Adrenal gland (tissue), 12 donors: ENCODE data around the gene SLC12A5. TPM values are rescaled to one million over a fixed set of nuclear protein-coding genes. Genes with fewer than 3 reads are reported as not detected.

Experiments
- DNase-seq, 7 donors: peaks; one replicate each; pipeline ENCODE4 v3.0.0-alpha.2; 2019 to 2020
- H3K27ac ChIP-seq, 5 donors: fragments of 200-600 bp; sonication (generic) in 4 of 5; 1 replicate in 3 of 5; 2 replicates in 2 of 5; pipeline versions ENCODE4 v1.5.1 to v1.8.0; 2016 to 2020; ENCODE audit warnings: mild to moderate bottlenecking in 1 of 5
- H3K27me3 ChIP-seq: fragments of 200-600 bp; 2 replicates; pipeline ENCODE4 v1.8.0; 2021
- H3K36me3 ChIP-seq, 2 donors: fragments of 200-600 bp; replicated peaks in 1 of 2; 1 replicate in 1 of 2; 2 replicates in 1 of 2; pipeline versions ENCODE4 v1.5.1 to v1.8.0; 2018 to 2022
- H3K4me1 ChIP-seq, 2 donors: fragments of 200-600 bp; replicated peaks in 1 of 2; 1 replicate in 1 of 2; 2 replicates in 1 of 2; pipeline versions ENCODE4 v1.5.1 to v1.8.0; 2018 to 2021
- H3K4me3 ChIP-seq, 4 donors: fragments of 200-600 bp; sonication (generic) in 3 of 4; one replicate each; pipeline ENCODE4 v1.5.1; 2016 to 2018
- H3K9me3 ChIP-seq, 3 donors: fragments of 200-600 bp; sonication (generic) in 1 of 3; replicated peaks in 1 of 3; 1 replicate in 2 of 3; 2 replicates in 1 of 3; pipeline versions ENCODE4 v1.5.1 to v1.8.0; 2016 to 2021
- CTCF ChIP-seq, 6 experiments: fragments of 450-650 bp in 4 of 6; fragments of 200-600 bp in 2 of 6; sonication (generic) in 1 of 6; IDR thresholded peaks; 1 replicate in 5 of 6; 2 replicates in 1 of 6; pipeline versions ENCODE4 v1.5.1 to v1.8.0; 2016 to 2021; ENCODE audit warnings: antibody characterized with exemption in 6 of 6, mild to moderate bottlenecking in 2 of 6, moderate library complexity in 1 of 6
- POLR2A ChIP-seq, 2 donors: fragments of 450-650 bp; IDR thresholded peaks; one replicate each; pipeline ENCODE4 v1.6.1; 2017; ENCODE audit warnings: antibody characterized with exemption in 2 of 2, mild to moderate bottlenecking in 2 of 2, moderate library complexity in 1 of 2
- WGBS, 4 donors: extraction: QIAGEN DNeasy Blood & Tissue Kit in 2 of 4; methylation state at CpG; one replicate each; pipeline versions ENCODE4 v1.1.5 to v1.1.7; 2013 to 2017; 5-methylcytosine and 5-hydroxymethylcytosine counted together
- intact Hi-C, 2 donors: fragments of 100-400 bp; cut with DNase I; formaldehyde crosslinking; loops; one replicate each; pipeline versions ENCODE4 v1.14.1 to v1.15.0; 2022 to 2023
- polyA plus RNA-seq, 3 donors: library from polyadenylated mRNA; stranded (reverse); fragments of 200-250 nt in 2 of 3; fragments of 350-450 nt in 1 of 3; fragmentation: Illumina TruSeq in 1 of 3; extraction: RNeasy Lipid Tissue Mini Kit (QIAGEN cat#74804) in 1 of 3; gene quantifications; one replicate each; pipeline ENCODE4 v1.2.3, GENCODE V29; 2013 to 2014
- total RNA-seq, 9 donors: library from RNA; depleted of rRNA in 4 of 9; stranded (reverse); fragments of >200 nt in 4 of 9; fragments of 120-200 nt in 1 of 9; fragmentation: NEBNext Ultra II Directional in 1 of 9; extraction: Animal tissue kit (Norgen Biotek cat#: 25700) in 1 of 9; gene quantifications; one replicate each; pipeline versions ENCODE4 v1.1.0 to v1.2.4, GENCODE V29; 2013 to 2023
- donor health status: healthy with polysubstance abuse.
- donor health status: Bipolar disorder and iron deficiency.
- donor health status: DM: yes; HTN: yes; CAD: no.
- donor health status: DM: no; HTN: no; CAD: no.
- donor health status: DM: no; HTN: no; CAD: no.
- donor health status: DM: yes; HTN: yes; CAD: no.

SLC12A5 gene
- total and polyA plus RNA-seq, 12 donors, result 0.30 to 121 (median 16.2) TPM

GRCh38 chr20:45998337-45998736, 30.7 kb upstream of the SLC12A5 start:
- Histone ChIP-seq H3K27me3 (peaks cover 22% of the 10 kb centered on the region), H3K27ac (peak overlapping the region in 1 of 5 donors; percentile 40), H3K9me3 (no peaks in the 10 kb centered on the region), H3K4me3 (no peak overlapping the region), H3K4me1 (peaks cover 0 to 4% of the 10 kb centered on the region in 2 donors), H3K36me3 (no peaks in the 10 kb centered on the region)
- intact Hi-C loops, result no loop called here
- whole genome bisulfite sequencing, 4 donors, result 46 to 67% (median 54%) methylated on average over 2 of the region's 2 CpGs
- TF ChIP-seq CTCF (IDR thresholded peaks at IDR 0.05), result no peak
- peak in 2 of 7 donors; percentile 48 to 49 for DNase-seq

- intact Hi-C loops, result no loop called here
- Histone ChIP-seq H3K4me1 (peaks cover 0 to 4% of the 10 kb centered on the region in 2 donors), H3K27me3 (peaks cover 22% of the 10 kb centered on the region), H3K27ac (peak overlapping the region in 1 of 5 donors; percentile 40), H3K9me3 (no peaks in the 10 kb centered on the region), H3K4me3 (no peak overlapping the region), H3K36me3 (no peaks in the 10 kb centered on the region)
- DNase-seq, result peak in 1 of 7 donors; percentile 33
- 50 to 68% (median 65%) methylated on average over 1 to 4 of the region's 4 CpGs for WGBS, 4 donors
- TF ChIP-seq POLR2A (IDR thresholded peaks at IDR 0.05) (no peak), CTCF (IDR thresholded peaks at IDR 0.05) (no peak)
These were observed 30.3 kb upstream of the SLC12A5 start for GRCh38 chr20:45998761-45999160.

- intact Hi-C loops, result no loop called here
- WGBS, 4 donors, result 68 to 83% (median 81%) methylated on average over 4 of the region's 4 CpGs
- Histone ChIP-seq H3K9me3 (no peaks in the 10 kb centered on the region), H3K4me3 (no peak overlapping the region), H3K27ac (no peak overlapping the region), H3K27me3 (peaks cover 22% of the 10 kb centered on the region), H3K36me3 (no peaks in the 10 kb centered on the region), H3K4me1 (peaks cover 0 to 4% of the 10 kb centered on the region in 2 donors)
- no peak for TF ChIP-seq POLR2A (IDR thresholded peaks at IDR 0.05)
- TF ChIP-seq CTCF (IDR thresholded peaks at IDR 0.05), result no peak
- no peak for DNase-seq
These were observed 29.3 kb upstream of the SLC12A5 start for GRCh38 chr20:45999557-46000261.

GRCh38 chr20:46000262-46000996, 28.6 kb upstream of the SLC12A5 start:
- no peak for DNase-seq
- WGBS, 4 donors, result 56 to 64% (median 58%) methylated on average over 14 to 16 of the region's 16 CpGs
- no peak for TF ChIP-seq POLR2A (IDR thresholded peaks at IDR 0.05)
- no peak for TF ChIP-seq CTCF (IDR thresholded peaks at IDR 0.05)
- Histone ChIP-seq H3K27me3 (peaks cover 22% of the 10 kb centered on the region), H3K36me3 (no peaks in the 10 kb centered on the region), H3K27ac (no peak overlapping the region), H3K4me1 (peaks cover 0 to 4% of the 10 kb centered on the region in 2 donors), H3K9me3 (no peaks in the 10 kb centered on the region), H3K4me3 (no peak overlapping the region)
- intact Hi-C loops, result no loop called here
